Upper lobe of left lung (tissue), 6 donors: Measurements from ENCODE around the gene OR52N5. TPM values are rescaled to one million over a fixed set of nuclear protein-coding genes. Genes with fewer than 3 reads are reported as not detected.
A peak's percentile ranks its signal among the peaks of the same experiment; 100 is the strongest.

Source experiments
- ATAC-seq, 2 donors: fragments of 200-7000 bp; cut with Tn5 transposase; one replicate each; pipeline ENCODE4 v1.9.1; 2022; ENCODE audit warnings: mild to moderate bottlenecking in 2 of 2, moderate library complexity in 2 of 2; ENCODE audit not compliant: low FRiP score in 2 of 2
- DNase-seq, 2 donors: peaks; one replicate each; pipeline ENCODE4 v3.0.0-alpha.2; 2019 to 2020
- H3K27ac ChIP-seq, 4 donors: fragments of 200-600 bp; sonication (generic); one replicate each; pipeline ENCODE4 v1.5.1; 2016 to 2019
- H3K27me3 ChIP-seq, 4 donors: fragments of 200-600 bp; sonication (generic); one replicate each; pipeline ENCODE4 v1.5.1; 2017 to 2019
- H3K36me3 ChIP-seq, 4 donors: fragments of 200-600 bp; sonication (generic); one replicate each; pipeline ENCODE4 v1.5.1; 2016 to 2019
- H3K4me1 ChIP-seq, 4 donors: fragments of 200-600 bp; sonication (generic); one replicate each; pipeline ENCODE4 v1.5.1; 2018 to 2019
- H3K4me3 ChIP-seq, 4 donors: fragments of 200-600 bp; sonication (generic); one replicate each; pipeline ENCODE4 v1.5.1; 2017 to 2019; ENCODE audit warnings: mild to moderate bottlenecking in 2 of 4, moderate library complexity in 1 of 4
- H3K9me3 ChIP-seq, 4 donors: fragments of 200-600 bp; sonication (generic); one replicate each; pipeline ENCODE4 v1.5.1; 2018 to 2019
- CTCF ChIP-seq, 6 experiments: fragments of 450-650 bp in 4 of 6; fragments of 200-600 bp in 2 of 6; sonication (generic) in 2 of 6; IDR thresholded peaks; one replicate each; pipeline ENCODE4 v1.5.1; 2016 to 2019; ENCODE audit warnings: antibody characterized with exemption in 6 of 6
- EP300 ChIP-seq, 4 donors: sonication (generic); formaldehyde crosslinking; IDR thresholded peaks; one replicate each; pipeline ENCODE4 v1.5.1; 2017; ENCODE audit warnings: antibody characterized with exemption in 4 of 4, control low read depth in 2 of 4
- POLR2A ChIP-seq, 4 donors: fragments of 450-650 bp; IDR thresholded peaks; one replicate each; pipeline ENCODE4 v1.5.1; 2016 to 2017; ENCODE audit warnings: antibody characterized with exemption in 4 of 4, mild to moderate bottlenecking in 2 of 4
- POLR2AphosphoS5 ChIP-seq, 2 donors: sonication (generic); formaldehyde crosslinking; IDR thresholded peaks; one replicate each; pipeline ENCODE4 v1.5.1; 2017; ENCODE audit warnings: antibody characterized with exemption in 2 of 2
- WGBS, 2 donors: methylation state at CpG; one replicate each; pipeline ENCODE4 v1.1.5; 2017 to 2018; 5-methylcytosine and 5-hydroxymethylcytosine counted together
- total RNA-seq, 6 donors: library from RNA; depleted of rRNA in 4 of 6; stranded (reverse); fragments of >200 nt in 4 of 6; gene quantifications; one replicate each; pipeline versions ENCODE4 v1.1.0 to v1.2.1, GENCODE V29; 2016 to 2021
- donor health status: DM: no; HTN: no; CAD: no; lungs with moderate emphysema.
- donor health status: DM: no; HTN: yes; CAD: no; lungs with severe emphysema.

The OR52N5 gene
- total RNA-seq, 6 donors from 2014 or later = not detected

GRCh38 chr11:5809905-5810795 is 27.0 kb upstream of the OR52N5 start:
- Histone ChIP-seq H3K27ac (no peak overlapping the region), H3K36me3 (no peaks in the 10 kb centered on the region), H3K27me3 (no peaks in the 10 kb centered on the region), H3K4me3 (no peak overlapping the region), H3K9me3 (no peaks in the 10 kb centered on the region), H3K4me1 (peaks cover 0 to 14% (median 3%) of the 10 kb centered on the region in 4 donors)
- TF ChIP-seq CTCF (IDR thresholded peaks at IDR 0.05) (no peak), POLR2AphosphoS5 (IDR thresholded peaks at IDR 0.05) (no peak), EP300 (IDR thresholded peaks at IDR 0.05) (no peak), POLR2A (IDR thresholded peaks at IDR 0.05) (no peak)
- ATAC-seq = no peak
- no peak for DNase-seq
- 72 to 77% methylated on average over 6 of the region's 6 CpGs for WGBS, 2 donors

- 23 to 32% methylated on average over 5 of the region's 5 CpGs for WGBS, 2 donors
- no peak for TF ChIP-seq CTCF (IDR thresholded peaks at IDR 0.05)
- no peak for TF ChIP-seq EP300 (IDR thresholded peaks at IDR 0.05)
- TF ChIP-seq POLR2AphosphoS5 (IDR thresholded peaks at IDR 0.05) = no peak
- no peak for TF ChIP-seq POLR2A (IDR thresholded peaks at IDR 0.05)
- Histone ChIP-seq H3K9me3 (peaks cover 0 to 2% (median 0%) of the 10 kb centered on the region in 4 donors), H3K36me3 (no peaks in the 10 kb centered on the region), H3K4me3 (peak overlapping the region in 3 of 4 donors; percentile 46 to 53 (median 52)), H3K27me3 (no peaks in the 10 kb centered on the region), H3K4me1 (peaks cover 0 to 14% (median 3%) of the 10 kb centered on the region in 4 donors), H3K27ac (no peak overlapping the region)
- ATAC-seq = peak; percentile 31 to 37
- DNase-seq = no peak
Observed at GRCh38 chr11:5809122-5809519, 26.0 kb upstream of the OR52N5 start.

- no peaks in the 10 kb centered on the region for H3K27me3 ChIP-seq
- TF ChIP-seq CTCF (IDR thresholded peaks at IDR 0.05) = peak; percentile 80 to 89 (median 84)
- no peak for TF ChIP-seq POLR2AphosphoS5 (IDR thresholded peaks at IDR 0.05)
- DNase-seq (peak in 1 of 2 donors; percentile 79), ATAC-seq (peak; percentile 91 to 97)
- peak within 1 kb of the TSS; percentile 44 to 53 (median 49) for H3K4me3 ChIP-seq
- WGBS, 2 donors = 11 to 25% methylated on average over 12 to 24 of the region's 24 CpGs
- peaks cover 0 to 4% (median under 1%) of the 10 kb centered on the region in 4 donors for H3K9me3 ChIP-seq
- no peak within 1 kb of the TSS for H3K27ac ChIP-seq
- H3K36me3 ChIP-seq = no peaks in the 10 kb centered on the region
- peaks cover 0 to 14% (median 3%) of the 10 kb centered on the region in 4 donors for H3K4me1 ChIP-seq
Observed at GRCh38 chr11:5808500-5809121, 25.5 kb upstream of the OR52N5 start, which contains the start of gene OR52N2. Gene OR52N2, plus strand, starts transcription at chr11:5808924. Its CDS starts 11,412 bp downstream, at chr11:5820336.

DNA sequence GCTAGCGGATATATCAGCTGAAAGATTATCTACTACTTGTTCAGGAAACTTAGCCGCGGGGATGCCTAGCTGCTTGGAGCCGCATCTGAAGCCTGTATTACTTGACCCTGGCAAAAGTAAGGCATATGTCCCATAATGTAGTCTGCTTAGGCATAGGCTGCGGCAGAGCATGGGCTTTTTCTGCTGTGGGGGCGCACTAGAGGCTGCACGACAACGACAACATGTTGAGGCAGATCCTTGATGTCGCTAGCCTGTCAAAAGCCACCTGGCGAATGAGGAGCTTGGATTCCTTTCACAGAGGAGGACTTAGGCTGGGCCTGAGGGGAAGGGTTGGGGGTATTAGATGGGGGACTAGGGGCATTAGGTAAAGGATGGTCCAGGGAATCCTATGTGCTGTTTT is 24.4 kb upstream of the OR52N5 start:
- H3K36me3 ChIP-seq = no peaks in the 10 kb centered on the region
- peaks cover 0 to 14% (median 3%) of the 10 kb centered on the region in 4 donors for H3K4me1 ChIP-seq
- no peak overlapping the region for H3K27ac ChIP-seq
- ATAC-seq = no peak
- no peaks in the 10 kb centered on the region for H3K27me3 ChIP-seq
- H3K9me3 ChIP-seq = peaks cover 0 to 4% (median 2%) of the 10 kb centered on the region in 4 donors
- DNase-seq = no peak
- H3K4me3 ChIP-seq = no peak overlapping the region
- no peak for TF ChIP-seq POLR2AphosphoS5 (IDR thresholded peaks at IDR 0.05)
- no peak for TF ChIP-seq EP300 (IDR thresholded peaks at IDR 0.05)
- TF ChIP-seq POLR2A (IDR thresholded peaks at IDR 0.05) = no peak
- no peak for TF ChIP-seq CTCF (IDR thresholded peaks at IDR 0.05)
- WGBS, 2 donors = 74 to 75% methylated on average over 10 of the region's 10 CpGs
